Smooth muscle cell (in vitro differentiated cells): ENCODE results near the gene HPS1. TPM values are rescaled to one million over a fixed set of nuclear protein-coding genes. Genes with fewer than 3 reads are reported as not detected.
A peak's percentile ranks its signal among the peaks of the same experiment; 100 is the strongest.

Source experiments
- DNase-seq: peaks from one replicate; lab custom pipeline; 2025; ENCODE audit not compliant: unreplicated experiment; lab: John Stamatoyannopoulos, UW
- H2AFZ ChIP-seq: fragments of 200-600 bp; sonication (generic); 2 replicates; pipeline ENCODE4 v1.6.0; 2016; ENCODE audit warnings: antibody characterized with exemption, low read depth, mild to moderate bottlenecking
- H3F3A ChIP-seq: fragments of 200-600 bp; sonication (generic); 2 replicates; pipeline ENCODE4 v1.6.0; 2017; ENCODE audit warnings: antibody characterized with exemption, low read depth
- H3K27ac ChIP-seq: fragments of 200-600 bp; sonication (generic); 2 replicates; pipeline ENCODE4 v1.5.1; 2016; ENCODE audit warnings: low read depth, mild to moderate bottlenecking
- H3K27me3 ChIP-seq: fragments of 200-600 bp; sonication (generic); 2 replicates; pipeline ENCODE4 v1.6.1; 2016; ENCODE audit warnings: low read depth, mild to moderate bottlenecking
- H3K36me3 ChIP-seq: fragments of 200-600 bp; sonication (generic); 2 replicates; pipeline ENCODE4 v1.5.1; 2016; ENCODE audit warnings: low read depth
- H3K4me1 ChIP-seq: fragments of 200-600 bp; sonication (generic); 2 replicates; pipeline ENCODE4 v1.5.1; 2016; ENCODE audit warnings: low read depth
- H3K4me2 ChIP-seq: fragments of 200-600 bp; sonication (generic); 2 replicates; pipeline ENCODE4 v1.6.0; 2016; ENCODE audit warnings: mild to moderate bottlenecking
- H3K4me3 ChIP-seq: fragments of 200-600 bp; sonication (generic); 2 replicates; pipeline ENCODE4 v1.5.1; 2016; ENCODE audit warnings: mild to moderate bottlenecking
- H3K79me2 ChIP-seq: fragments of 200-600 bp; sonication (generic); 2 replicates; pipeline ENCODE4 v1.6.0; 2016; ENCODE audit warnings: low read depth, mild to moderate bottlenecking
- H3K9ac ChIP-seq: fragments of 200-600 bp; sonication (generic); 2 replicates; pipeline ENCODE4 v1.6.0; 2016; ENCODE audit warnings: low read depth
- H3K9me3 ChIP-seq: fragments of 200-600 bp; sonication (generic); replicated peaks from 2 replicates; pipeline ENCODE4 v1.5.1; 2016; ENCODE audit warnings: low read depth
- H4K20me1 ChIP-seq: fragments of 200-600 bp; sonication (generic); 2 replicates; pipeline ENCODE4 v1.6.0; 2016; ENCODE audit warnings: low read depth
- CTCF ChIP-seq: fragments of 200-600 bp; sonication (generic); IDR thresholded peaks from 2 replicates; pipeline ENCODE4 v1.5.1; 2017; ENCODE audit warnings: borderline replicate concordance, mild to moderate bottlenecking, antibody characterized with exemption; ENCODE audit not compliant: insufficient read depth, poor library complexity, severe bottlenecking
- WGBS: methylation state at CpG from one replicate; pipeline ENCODE4 v1.1.7; 2016; ENCODE audit warnings: low lambda C conversion rate; 5-methylcytosine and 5-hydroxymethylcytosine counted together
- polyA plus RNA-seq: library from polyadenylated mRNA; unstranded; fragments of >200 nt; fragmentation: Nextera tagmentation; extraction: Ambion mirVana; gene quantifications from 2 replicates; pipeline ENCODE4 v1.2.1, GENCODE V29; 2016
- total RNA-seq: library from RNA; depleted of rRNA; stranded (reverse); fragments of >200 nt; gene quantifications from 2 replicates; pipeline ENCODE4 v1.2.3, GENCODE V29; 2014

The HPS1 gene
- 9.6 and 11.5 TPM in 2 replicates for total RNA-seq
- polyA plus RNA-seq: 35.6 and 40.7 TPM in 2 replicates

GRCh38 chr10:98446661-98447221, at the start of gene HPS1:
Gene HPS1, minus strand, starts transcription at chr10:98446935. Its CDS starts 3,695 bp downstream, at chr10:98443240.
- no peak for DNase-seq
- Histone ChIP-seq H3K27ac (peak within 1 kb of the TSS; percentile 57), H3K4me3 (peak within 1 kb of the TSS; percentile 87), H3K36me3 (peaks cover 5% of the 10 kb centered on the region), H3F3A (no peaks in the 10 kb centered on the region), H3K4me1 (no peaks in the 10 kb centered on the region), H3K27me3 (no peaks in the 10 kb centered on the region), H4K20me1 (no peaks in the 10 kb centered on the region), H3K9ac (peak within 1 kb of the TSS; percentile 83), H3K9me3 (no peaks in the 10 kb centered on the region), H2AFZ (peak within 1 kb of the TSS; percentile 100), H3K79me2 (no peaks in the 10 kb centered on the region), H3K4me2 (peak within 1 kb of the TSS; percentile 90)
- WGBS: 3% methylated on average over 42 of the region's 47 CpGs
- no peak for TF ChIP-seq CTCF

- Histone ChIP-seq H3K9ac (no peak overlapping the region), H3K4me2 (no peak overlapping the region), H3K4me1 (no peaks in the 10 kb centered on the region), H3K79me2 (no peaks in the 10 kb centered on the region), H2AFZ (no peak overlapping the region), H3K27ac (no peak overlapping the region), H3K4me3 (no peak overlapping the region), H3K27me3 (no peaks in the 10 kb centered on the region), H3K36me3 (no peaks in the 10 kb centered on the region), H4K20me1 (no peaks in the 10 kb centered on the region), H3K9me3 (peaks cover 9% of the 10 kb centered on the region), H3F3A (no peaks in the 10 kb centered on the region)
- no peak for TF ChIP-seq CTCF
- DNase-seq: no peak
- 87% methylated on average over 1 of the region's 1 CpG for WGBS
Measured at GRCh38 chr10:98492763-98493162, 46.0 kb upstream of the HPS1 start.

GRCh38 chr10:98489561-98490481, 43.1 kb upstream of the HPS1 start:
- 93% methylated on average over 13 of the region's 13 CpGs for WGBS
- no peaks in the 10 kb centered on the region for H4K20me1 ChIP-seq
- no peak overlapping the region for H3K4me3 ChIP-seq
- no peak for DNase-seq
- H3K27me3 ChIP-seq: no peaks in the 10 kb centered on the region
- H3F3A ChIP-seq: no peaks in the 10 kb centered on the region
- H3K9me3 ChIP-seq: peaks cover 2% of the 10 kb centered on the region
- H2AFZ ChIP-seq: no peak overlapping the region
- no peak for TF ChIP-seq CTCF
- no peak overlapping the region for H3K9ac ChIP-seq
- no peaks in the 10 kb centered on the region for H3K4me1 ChIP-seq
- no peaks in the 10 kb centered on the region for H3K79me2 ChIP-seq
- no peak overlapping the region for H3K4me2 ChIP-seq
- H3K27ac ChIP-seq: no peak overlapping the region
- no peaks in the 10 kb centered on the region for H3K36me3 ChIP-seq
